HEK293 (cell line): ENCODE measurements around the gene MCM8.

Experiments used
- GLI2 ChIP-seq: fragments of 450-650 bp; formaldehyde crosslinking; IDR thresholded peaks from 2 replicates; pipeline ENCODE4; 2017; ENCODE audit warnings: missing biosample characterization, missing genetic modification characterization, low read depth, borderline replicate concordance
- PATZ1 ChIP-seq: fragments of 450-650 bp; formaldehyde crosslinking; IDR thresholded peaks from 2 replicates; pipeline ENCODE4 v1.5.1; 2016; ENCODE audit warnings: missing biosample characterization, missing genetic modification characterization
- ZNF121 ChIP-seq: fragments of 450-650 bp; formaldehyde crosslinking; IDR thresholded peaks from 2 replicates; pipeline ENCODE4 v1.5.1; 2016; ENCODE audit warnings: missing biosample characterization, missing genetic modification characterization
- ZNF677 ChIP-seq: fragments of 450-650 bp; IDR thresholded peaks from 2 replicates; pipeline ENCODE4 v1.5.0; 2018; ENCODE audit warnings: missing biosample characterization, mild to moderate bottlenecking, missing genetic modification characterization, moderate library complexity
- TF ChIP-seq, protein P1 (sequence below): fragments of 450-650 bp; formaldehyde crosslinking; IDR thresholded peaks from 2 replicates; pipeline ENCODE4 v1.5.1; 2016; ENCODE audit warnings: missing biosample characterization, missing genetic modification characterization

- no peak for TF ChIP-seq ZNF121 (tag by site-specific recombination)
- no peak for TF ChIP-seq ZNF677 (tag by site-specific recombination)
- TF ChIP-seq, protein P1, sequence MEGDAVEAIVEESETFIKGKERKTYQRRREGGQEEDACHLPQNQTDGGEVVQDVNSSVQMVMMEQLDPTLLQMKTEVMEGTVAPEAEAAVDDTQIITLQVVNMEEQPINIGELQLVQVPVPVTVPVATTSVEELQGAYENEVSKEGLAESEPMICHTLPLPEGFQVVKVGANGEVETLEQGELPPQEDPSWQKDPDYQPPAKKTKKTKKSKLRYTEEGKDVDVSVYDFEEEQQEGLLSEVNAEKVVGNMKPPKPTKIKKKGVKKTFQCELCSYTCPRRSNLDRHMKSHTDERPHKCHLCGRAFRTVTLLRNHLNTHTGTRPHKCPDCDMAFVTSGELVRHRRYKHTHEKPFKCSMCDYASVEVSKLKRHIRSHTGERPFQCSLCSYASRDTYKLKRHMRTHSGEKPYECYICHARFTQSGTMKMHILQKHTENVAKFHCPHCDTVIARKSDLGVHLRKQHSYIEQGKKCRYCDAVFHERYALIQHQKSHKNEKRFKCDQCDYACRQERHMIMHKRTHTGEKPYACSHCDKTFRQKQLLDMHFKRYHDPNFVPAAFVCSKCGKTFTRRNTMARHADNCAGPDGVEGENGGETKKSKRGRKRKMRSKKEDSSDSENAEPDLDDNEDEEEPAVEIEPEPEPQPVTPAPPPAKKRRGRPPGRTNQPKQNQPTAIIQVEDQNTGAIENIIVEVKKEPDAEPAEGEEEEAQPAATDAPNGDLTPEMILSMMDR (tag by site-specific recombination): no peak
- no peak for TF ChIP-seq GLI2 (tag by site-specific recombination)
- TF ChIP-seq PATZ1: no peak
Measured at GRCh38 chr20:6034134-6034969, 83.9 kb downstream of the MCM8 start.
